Measurements from ENCODE around the gene AP3D1. TPM values are rescaled to one million over a fixed set of nuclear protein-coding genes. Genes with fewer than 3 reads are reported as not detected.

AP3D1 gene
- total and polyA plus RNA-seq, 3 donors from 2014 or later: 134 to 204 (median 201) TPM

- intact Hi-C loops (cut with DNase I; ENCODE audit: low total_unique reads): no loop called here
- TF ChIP-seq, protein P1, sequence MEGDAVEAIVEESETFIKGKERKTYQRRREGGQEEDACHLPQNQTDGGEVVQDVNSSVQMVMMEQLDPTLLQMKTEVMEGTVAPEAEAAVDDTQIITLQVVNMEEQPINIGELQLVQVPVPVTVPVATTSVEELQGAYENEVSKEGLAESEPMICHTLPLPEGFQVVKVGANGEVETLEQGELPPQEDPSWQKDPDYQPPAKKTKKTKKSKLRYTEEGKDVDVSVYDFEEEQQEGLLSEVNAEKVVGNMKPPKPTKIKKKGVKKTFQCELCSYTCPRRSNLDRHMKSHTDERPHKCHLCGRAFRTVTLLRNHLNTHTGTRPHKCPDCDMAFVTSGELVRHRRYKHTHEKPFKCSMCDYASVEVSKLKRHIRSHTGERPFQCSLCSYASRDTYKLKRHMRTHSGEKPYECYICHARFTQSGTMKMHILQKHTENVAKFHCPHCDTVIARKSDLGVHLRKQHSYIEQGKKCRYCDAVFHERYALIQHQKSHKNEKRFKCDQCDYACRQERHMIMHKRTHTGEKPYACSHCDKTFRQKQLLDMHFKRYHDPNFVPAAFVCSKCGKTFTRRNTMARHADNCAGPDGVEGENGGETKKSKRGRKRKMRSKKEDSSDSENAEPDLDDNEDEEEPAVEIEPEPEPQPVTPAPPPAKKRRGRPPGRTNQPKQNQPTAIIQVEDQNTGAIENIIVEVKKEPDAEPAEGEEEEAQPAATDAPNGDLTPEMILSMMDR (IDR thresholded peaks at IDR 0.05): no peak
- TF ChIP-seq POLR2A (IDR thresholded peaks at IDR 0.05): no peak
- peak; percentile 99 for DNase-seq
- peak overlapping the region; percentile 73 to 74 for H3K4me3 ChIP-seq
- WGBS, 2 donors: 3% methylated on average over 19 to 49 of the region's 50 CpGs
- no peaks in the 10 kb centered on the region for H3K9me3 ChIP-seq
- H3K27me3 ChIP-seq: no peaks in the 10 kb centered on the region
- H3K27ac ChIP-seq: peak overlapping the region; percentile 96 to 100
- H3K4me1 ChIP-seq: peaks cover 48% of the 10 kb centered on the region
- no peaks in the 10 kb centered on the region for H3K36me3 ChIP-seq (ENCODE audit: low read depth, missing control alignments)
Measured at GRCh38 chr19:2061495-2062388, 89.6 kb downstream of the AP3D1 start.

DNA sequence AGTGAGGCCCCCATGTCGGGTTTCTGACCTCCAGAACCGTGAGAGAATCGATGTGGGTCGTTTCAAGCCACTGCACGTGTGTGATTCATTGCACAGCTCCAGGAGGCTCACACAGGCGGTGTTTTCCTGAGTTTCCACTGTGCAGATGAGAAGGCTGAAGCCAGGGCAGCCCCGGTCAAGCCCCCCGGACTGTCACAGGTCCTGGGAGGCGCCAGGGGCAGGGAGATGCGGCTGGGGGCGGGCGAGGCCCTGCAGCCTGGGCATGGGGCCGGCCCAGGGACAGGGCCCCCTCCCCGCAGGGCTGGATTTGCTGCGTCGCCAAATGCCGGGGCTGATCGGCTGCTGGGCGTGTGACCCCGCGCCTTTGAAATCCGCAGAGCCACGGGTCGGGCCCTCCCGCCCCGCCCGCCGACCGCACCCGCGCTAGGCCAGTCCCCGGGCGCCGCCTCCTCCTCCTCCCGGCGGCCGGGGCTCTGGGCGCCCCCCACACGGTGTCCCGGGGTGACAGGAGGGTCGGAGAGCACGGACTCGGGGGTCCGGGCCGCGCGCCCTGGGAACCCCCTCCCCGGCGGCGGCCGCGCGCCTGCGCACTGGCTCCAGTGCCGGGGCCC is 90.4 kb downstream of the AP3D1 start:
- Histone ChIP-seq H3K36me3 (ENCODE audit: low read depth, missing control alignments) (no peaks in the 10 kb centered on the region), H3K27ac (peak overlapping the region; percentile 96 to 100), H3K9me3 (no peaks in the 10 kb centered on the region), H3K4me3 (peak overlapping the region; percentile 73 to 74), H3K27me3 (no peaks in the 10 kb centered on the region), H3K4me1 (peaks cover 53% of the 10 kb centered on the region)
- intact Hi-C loops (cut with DNase I; ENCODE audit: low total_unique reads): no loop called here
- peak; percentile 64 for TF ChIP-seq POLR2A (IDR thresholded peaks at IDR 0.05)
- TF ChIP-seq, protein P1 (IDR thresholded peaks at IDR 0.05): no peak
- WGBS, 2 donors: 0% methylated on average over 30 of the region's 55 CpGs; no CpG with 5 or more reads in 1 of the 2 donors
- DNase-seq: peak; percentile 63

- H3K27me3 ChIP-seq: no peaks in the 10 kb centered on the region
- TF ChIP-seq POLR2A (IDR thresholded peaks at IDR 0.05): no peak
- TF ChIP-seq, protein P1 (IDR thresholded peaks at IDR 0.05): no peak
- peaks cover 49% of the 10 kb centered on the region for H3K4me1 ChIP-seq
- H3K36me3 ChIP-seq (ENCODE audit: low read depth, missing control alignments): no peaks in the 10 kb centered on the region
- 51 to 62% methylated on average over 7 to 24 of the region's 24 CpGs for WGBS, 2 donors
- peak overlapping the region; percentile 96 to 100 for H3K27ac ChIP-seq
- no peaks in the 10 kb centered on the region for H3K9me3 ChIP-seq
- intact Hi-C loops (cut with DNase I; ENCODE audit: low total_unique reads): no loop called here
- peak; percentile 81 for DNase-seq
- H3K4me3 ChIP-seq: no peak overlapping the region
Measured at GRCh38 chr19:2059422-2060201, 91.8 kb downstream of the AP3D1 start.

GRCh38 chr19:2058570-2059421 is 92.6 kb downstream of the AP3D1 start:
- intact Hi-C loops (cut with DNase I; ENCODE audit: low total_unique reads): no loop called here
- Histone ChIP-seq H3K4me3 (no peak overlapping the region), H3K4me1 (peaks cover 43% of the 10 kb centered on the region)

More at GRCh38 chr19:2058570-2059421, 92.6 kb downstream of the AP3D1 start:
- TF ChIP-seq POLR2A (IDR thresholded peaks at IDR 0.05): no peak
- TF ChIP-seq, protein P1 (IDR thresholded peaks at IDR 0.05): no peak
- Histone ChIP-seq H3K36me3 (ENCODE audit: low read depth, missing control alignments) (no peaks in the 10 kb centered on the region), H3K9me3 (no peaks in the 10 kb centered on the region), H3K27me3 (no peaks in the 10 kb centered on the region), H3K27ac (peak overlapping the region; percentile 96 to 100)
- 91 to 93% methylated on average over 26 to 27 of the region's 27 CpGs for WGBS, 2 donors
- no peak for DNase-seq
